BE2C (cell line): ENCODE measurements around the gene OTUD7B.

Source experiments
- DNase-seq: peaks from one replicate; pipeline ENCODE4 v3.0.0-alpha.2; 2020
- H3K27me3 ChIP-seq: fragments of 250-450 bp; sonication (Bioruptor Pico); 2 replicates; pipeline ENCODE4 v1.5.1; 2020; ENCODE audit warnings: mild to moderate bottlenecking
- H3K36me3 ChIP-seq: fragments of 250-450 bp; sonication (Bioruptor Pico); 2 replicates; pipeline ENCODE4 v1.5.1; 2020; ENCODE audit warnings: mild to moderate bottlenecking
- H3K4me1 ChIP-seq: fragments of 250-450 bp; sonication (Bioruptor Pico); 2 replicates; pipeline ENCODE4 v1.5.1; 2020
- H3K4me3 ChIP-seq: 2 replicates; pipeline ENCODE4 v1.5.1; 2011; ENCODE audit warnings: low read depth, low read length
- H3K9me3 ChIP-seq: fragments of 250-450 bp; sonication (Bioruptor Pico); 2 replicates; pipeline ENCODE4 v1.5.1; 2020
- TF ChIP-seq, protein P1 (sequence below): IDR thresholded peaks from 2 replicates; pipeline ENCODE4 v1.5.1; 2012; ENCODE audit warnings: mild to moderate bottlenecking, low read depth, low read length

Gene OTUD7B

DNA sequence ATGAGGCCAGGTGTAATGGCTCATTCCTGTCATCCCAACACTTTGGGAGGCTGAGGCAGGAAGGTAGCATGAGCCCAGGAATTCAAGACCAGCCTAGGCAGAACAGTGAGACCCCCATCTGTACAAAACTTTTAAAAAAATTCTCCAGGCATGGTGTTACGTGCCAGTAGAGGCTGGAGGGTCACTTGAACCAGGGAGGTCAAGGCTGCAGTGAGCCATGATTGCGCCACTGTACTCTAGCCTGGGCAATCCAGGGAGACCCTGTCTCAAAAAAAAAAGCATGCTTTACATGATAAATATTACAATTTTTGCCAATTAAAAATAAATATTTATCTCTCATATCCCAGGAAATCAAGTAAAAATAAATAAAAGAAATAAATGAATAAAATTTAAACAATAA, 39.4 kb upstream of the OTUD7B start:
- DNase-seq: no peak
- Histone ChIP-seq H3K9me3 (no peaks in the 10 kb centered on the region), H3K4me1 (no peaks in the 10 kb centered on the region), H3K36me3 (no peaks in the 10 kb centered on the region), H3K27me3 (no peaks in the 10 kb centered on the region), H3K4me3 (no peak overlapping the region)
- TF ChIP-seq, protein P1, sequence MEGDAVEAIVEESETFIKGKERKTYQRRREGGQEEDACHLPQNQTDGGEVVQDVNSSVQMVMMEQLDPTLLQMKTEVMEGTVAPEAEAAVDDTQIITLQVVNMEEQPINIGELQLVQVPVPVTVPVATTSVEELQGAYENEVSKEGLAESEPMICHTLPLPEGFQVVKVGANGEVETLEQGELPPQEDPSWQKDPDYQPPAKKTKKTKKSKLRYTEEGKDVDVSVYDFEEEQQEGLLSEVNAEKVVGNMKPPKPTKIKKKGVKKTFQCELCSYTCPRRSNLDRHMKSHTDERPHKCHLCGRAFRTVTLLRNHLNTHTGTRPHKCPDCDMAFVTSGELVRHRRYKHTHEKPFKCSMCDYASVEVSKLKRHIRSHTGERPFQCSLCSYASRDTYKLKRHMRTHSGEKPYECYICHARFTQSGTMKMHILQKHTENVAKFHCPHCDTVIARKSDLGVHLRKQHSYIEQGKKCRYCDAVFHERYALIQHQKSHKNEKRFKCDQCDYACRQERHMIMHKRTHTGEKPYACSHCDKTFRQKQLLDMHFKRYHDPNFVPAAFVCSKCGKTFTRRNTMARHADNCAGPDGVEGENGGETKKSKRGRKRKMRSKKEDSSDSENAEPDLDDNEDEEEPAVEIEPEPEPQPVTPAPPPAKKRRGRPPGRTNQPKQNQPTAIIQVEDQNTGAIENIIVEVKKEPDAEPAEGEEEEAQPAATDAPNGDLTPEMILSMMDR: no peak

- H3K36me3 ChIP-seq: no peaks in the 10 kb centered on the region
- no peaks in the 10 kb centered on the region for H3K27me3 ChIP-seq
- TF ChIP-seq, protein P1: no peak
- no peak for DNase-seq
- no peaks in the 10 kb centered on the region for H3K9me3 ChIP-seq
- no peaks in the 10 kb centered on the region for H3K4me1 ChIP-seq
- no peak overlapping the region for H3K4me3 ChIP-seq
Observed at GRCh38 chr1:150034336-150034735, 23.8 kb upstream of the OTUD7B start.

GRCh38 chr1:150028322-150028721, 17.8 kb upstream of the OTUD7B start:
- Histone ChIP-seq H3K4me3 (no peak overlapping the region), H3K9me3 (no peaks in the 10 kb centered on the region), H3K4me1 (no peaks in the 10 kb centered on the region), H3K27me3 (no peaks in the 10 kb centered on the region), H3K36me3 (no peaks in the 10 kb centered on the region)
- DNase-seq: no peak
- TF ChIP-seq, protein P1: no peak

DNA sequence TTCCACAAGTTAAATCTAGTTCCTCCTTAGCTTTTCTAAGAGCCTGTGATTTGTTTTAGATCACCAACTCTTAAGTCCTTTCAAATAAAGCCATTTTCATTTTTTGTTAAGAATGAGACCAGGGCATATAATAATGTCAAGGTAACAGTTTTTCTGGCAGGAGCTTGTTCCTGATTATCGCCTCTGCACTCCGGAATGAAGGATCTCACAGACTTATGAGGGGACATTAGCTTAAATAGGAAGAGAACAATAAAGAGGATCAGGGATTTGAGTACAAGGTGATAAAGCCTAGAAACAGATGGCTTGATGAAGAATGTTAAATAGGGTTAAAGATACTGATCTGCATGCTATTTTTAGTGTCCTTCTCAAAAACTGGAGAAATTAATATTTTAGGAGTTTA, 13.6 kb upstream of the OTUD7B start:
- no peak for DNase-seq
- Histone ChIP-seq H3K27me3 (no peaks in the 10 kb centered on the region), H3K9me3 (no peaks in the 10 kb centered on the region), H3K4me3 (no peak overlapping the region), H3K4me1 (no peaks in the 10 kb centered on the region), H3K36me3 (no peaks in the 10 kb centered on the region)
- TF ChIP-seq, protein P1: no peak

- DNase-seq: no peak
- H3K4me3 ChIP-seq: no peak overlapping the region
- H3K9me3 ChIP-seq: no peaks in the 10 kb centered on the region
- H3K27me3 ChIP-seq: no peaks in the 10 kb centered on the region
- H3K36me3 ChIP-seq: no peaks in the 10 kb centered on the region
- TF ChIP-seq, protein P1: no peak
- no peaks in the 10 kb centered on the region for H3K4me1 ChIP-seq
Observed at GRCh38 chr1:150022357-150022756, 11.8 kb upstream of the OTUD7B start.

- no peak for DNase-seq
- TF ChIP-seq, protein P1: no peak
- H3K9me3 ChIP-seq: no peaks in the 10 kb centered on the region
- no peak overlapping the region for H3K4me3 ChIP-seq
- H3K36me3 ChIP-seq: no peaks in the 10 kb centered on the region
- H3K27me3 ChIP-seq: no peaks in the 10 kb centered on the region
- H3K4me1 ChIP-seq: no peaks in the 10 kb centered on the region
Observed at GRCh38 chr1:150021191-150021694, 10.7 kb upstream of the OTUD7B start.
